NCI-H2227 (cell line): ENCODE results near the gene IGFL4.

Source experiments
- DNase-seq: peaks from one replicate; lab custom pipeline; 2025; ENCODE audit not compliant: unreplicated experiment; lab: John Stamatoyannopoulos, UW

The IGFL4 gene

GRCh38 chr19:45995715-45996385 is 45.0 kb downstream of the IGFL4 start:
- DNase-seq: no peak

DNA sequence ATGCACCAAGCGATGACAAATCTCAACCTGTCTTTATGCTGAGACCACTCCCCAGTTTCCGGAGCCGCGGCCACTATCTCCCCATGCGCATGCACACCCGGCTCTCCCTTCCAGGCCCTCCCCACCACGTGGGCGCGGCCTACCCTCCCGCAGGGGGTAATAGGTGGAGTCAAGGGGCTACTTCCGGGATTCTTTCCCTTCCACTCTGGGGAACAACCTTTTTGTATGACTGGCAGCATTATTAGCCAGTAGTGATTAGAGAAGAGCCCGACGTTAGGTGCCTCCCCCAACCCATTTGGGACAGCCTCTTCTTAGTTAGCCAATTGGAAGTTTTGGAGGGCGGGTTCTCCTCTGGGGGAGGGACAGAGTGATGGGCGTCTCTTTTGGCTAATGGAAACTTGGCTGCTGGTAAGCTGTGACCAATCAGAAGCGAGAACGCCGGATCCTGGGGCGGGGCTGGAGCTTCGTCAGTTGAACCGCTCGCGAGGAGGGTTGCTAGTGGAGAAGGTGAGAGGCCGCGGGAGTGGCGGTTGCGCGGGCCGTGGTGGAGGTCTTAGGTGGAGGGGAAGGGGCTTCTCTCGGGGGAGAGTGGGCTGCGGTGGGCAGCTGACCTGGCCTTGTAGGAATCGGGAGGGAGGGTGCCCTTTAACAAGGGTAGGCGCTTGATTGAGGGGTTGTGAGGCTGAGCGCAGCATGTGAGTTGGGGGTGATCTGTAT is 45.6 kb downstream of the IGFL4 start, which contains the start of gene CCDC61:
Gene CCDC61 (plus strand): TSS at position 470 of the 717 bp plus-strand sequence. CDS start 7,552 bp downstream, outside the sequence.
- DNase-seq: peak; percentile 99

DNA sequence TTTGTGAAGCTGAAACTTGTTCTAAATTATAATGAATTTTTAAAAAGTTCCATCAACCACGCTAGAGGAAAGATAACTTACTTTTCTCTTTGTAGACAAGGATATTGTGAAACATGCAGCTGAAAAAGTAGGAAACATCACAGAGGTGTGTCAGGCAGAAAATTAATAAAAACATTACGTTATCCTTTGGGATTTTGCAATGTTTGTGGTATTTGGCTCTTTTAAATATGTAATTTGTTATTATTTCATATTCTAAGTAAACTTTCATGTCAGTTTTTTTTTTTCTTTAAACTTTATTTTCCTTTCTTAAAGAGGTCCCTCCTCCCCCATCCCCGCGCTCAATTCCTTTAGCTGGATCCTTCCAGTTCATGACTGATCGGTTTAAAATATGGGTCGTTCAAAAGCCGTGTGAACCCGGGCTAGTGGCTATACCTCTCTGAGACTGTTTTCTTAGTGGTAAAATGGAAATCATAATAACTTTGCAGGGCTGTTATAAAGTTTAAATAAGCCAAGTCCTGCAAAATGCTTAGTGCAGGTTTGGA is 46.3 kb downstream of the IGFL4 start:
- DNase-seq: no peak

GRCh38 chr19:45990113-45990728 is 50.6 kb downstream of the IGFL4 start:
- no peak for DNase-seq
